Panc1 (cell line): ENCODE measurements around the gene CSTF2T. TPM values are rescaled to one million over a fixed set of nuclear protein-coding genes. Genes with fewer than 3 reads are reported as not detected.

Experiments
- ATAC-seq: fragments of 200-7000 bp; cut with Tn5 transposase; 2 replicates; pipeline ENCODE4 v1.9.1; 2020; ENCODE audit warnings: mild to moderate bottlenecking, moderate library complexity
- BruUV-seq: library from RNA; stranded (reverse); fragments of 400-500 nt; replicated peaks from 2 replicates; lab custom pipeline; 2021; lab: Mats Ljungman, UMichigan
- CTCF ChIA-PET: fragments of 300-600 bp; sonication (Branson Sonifier 250); formaldehyde crosslinking; loops from one replicate; lab custom pipeline; 2022; ENCODE audit warnings: antibody characterized with exemption; lab: Charles Lee
- POLR2A ChIA-PET: fragments of 300-600 bp; sonication (Branson Sonifier 250); formaldehyde crosslinking; loops from one replicate; lab custom pipeline; 2022; ENCODE audit warnings: antibody characterized with exemption; lab: Charles Lee
- DNase-seq: peaks from one replicate; pipeline ENCODE4 v3.0.0-alpha.2; 2010; ENCODE audit warnings: low read depth, low spot score
- H3K27ac ChIP-seq: 2 replicates; pipeline ENCODE4 v1.5.1; 2011; ENCODE audit warnings: mild to moderate bottlenecking, low read length, inconsistent platforms
- H3K27me3 ChIP-seq: fragments of 200-500 bp; sonication (Bioruptor generic); 2 replicates; pipeline ENCODE4 v1.6.0; 2014; ENCODE audit warnings: low read length, inconsistent platforms; ENCODE audit not compliant: control insufficient read depth, insufficient read depth
- H3K36me3 ChIP-seq: fragments of 200-500 bp; sonication (Bioruptor generic); 2 replicates; pipeline ENCODE4 v1.5.1; 2014; ENCODE audit warnings: inconsistent platforms, mild to moderate bottlenecking, low read length, moderate library complexity; ENCODE audit not compliant: control insufficient read depth, insufficient read depth
- H3K4me1 ChIP-seq: 2 replicates; pipeline ENCODE4 v1.5.1; 2011; ENCODE audit warnings: inconsistent platforms, mild to moderate bottlenecking, low read length, moderate library complexity; ENCODE audit not compliant: control insufficient read depth, insufficient read depth
- H3K4me3 ChIP-seq, 2 experiments: 2 replicates each; pipeline ENCODE4 v1.5.1; 2011 to 2012; ENCODE audit warnings: low read depth in 2 of 2, low read length in 2 of 2, mild to moderate bottlenecking in 2 of 2, inconsistent platforms in 1 of 2, moderate library complexity in 1 of 2
- H3K9me3 ChIP-seq: fragments of 200-500 bp; sonication (Bioruptor generic); 2 replicates; pipeline ENCODE4 v1.5.1; 2014; ENCODE audit warnings: low read depth, mild to moderate bottlenecking, inconsistent platforms, low read length, moderate library complexity; ENCODE audit not compliant: control insufficient read depth, insufficient read depth
- POLR2AphosphoS5 ChIP-seq: IDR thresholded peaks from 2 replicates; pipeline ENCODE4 v1.6.1; 2012; ENCODE audit warnings: mild to moderate bottlenecking, low read depth, low read length, moderate library complexity
- TCF7L2 ChIP-seq: IDR thresholded peaks from 2 replicates; pipeline ENCODE4 v1.6.1; 2011; ENCODE audit warnings: mild to moderate bottlenecking, low read depth, low read length, inconsistent platforms
- in situ Hi-C: cut with HindIII; loops from 2 replicates; pipeline ENCODE4 v1.10.0; 2016; ENCODE audit warnings: low sequenced_read_pairs, low pct_unique_long_range_greater_than_20kb
- intact Hi-C: fragments of 100-400 bp; cut with micrococcal nuclease; formaldehyde crosslinking; loops from one replicate; pipeline ENCODE4 v1.10.0; 2022; ENCODE audit not compliant: unreplicated experiment
- total RNA-seq: library from RNA; stranded (reverse); gene quantifications from one replicate; pipeline ENCODE4 v1.2.1, GENCODE V29; 2021; ENCODE audit not compliant: unreplicated experiment
- TF ChIP-seq, protein P1 (sequence below), 2 experiments: IDR thresholded peaks; 2 replicates each; pipeline ENCODE4 v1.6.1; 2011 to 2012; ENCODE audit warnings: low read depth in 2 of 2, control low read depth in 1 of 2, low read length in 1 of 2, mild to moderate bottlenecking in 1 of 2, moderate library complexity in 1 of 2; ENCODE audit not compliant: insufficient read depth in 1 of 2

CSTF2T gene
- total RNA-seq, 1 experiment from 2014 or later: 20.8 TPM

DNA sequence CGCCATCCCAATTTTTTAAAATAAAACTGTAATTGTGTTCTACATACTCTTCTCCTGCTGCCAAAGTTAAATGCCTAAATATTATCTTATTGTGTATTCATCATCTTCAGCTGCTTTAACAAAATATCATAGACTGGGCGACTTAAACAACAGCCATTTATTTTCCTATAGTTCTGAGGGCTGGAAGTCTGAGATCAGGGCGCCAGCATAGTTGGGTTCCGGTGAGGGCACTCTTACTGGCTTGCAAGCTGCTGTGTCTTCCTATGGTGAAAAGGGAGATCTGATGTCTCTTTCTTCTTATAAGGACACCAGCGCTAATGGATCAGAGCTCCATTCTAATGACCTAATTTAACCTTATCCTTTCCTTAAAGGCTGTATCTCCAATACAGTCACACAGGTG is 30.4 kb downstream of the CSTF2T start:
- Histone ChIP-seq H3K27me3 (no peaks in the 10 kb centered on the region), H3K4me1 (no peaks in the 10 kb centered on the region), H3K4me3 (no peak overlapping the region), H3K36me3 (no peaks in the 10 kb centered on the region), H3K27ac (no peak overlapping the region), H3K9me3 (peaks cover 5% of the 10 kb centered on the region; the same call in 1 of the 2 replicates)
- CTCF ChIA-PET: no interaction called here
- in situ Hi-C loops (no loop called here), intact Hi-C loops (no loop called here)
- DNase-seq (no peak), ATAC-seq (no peak)
- TF ChIP-seq, protein P1, sequence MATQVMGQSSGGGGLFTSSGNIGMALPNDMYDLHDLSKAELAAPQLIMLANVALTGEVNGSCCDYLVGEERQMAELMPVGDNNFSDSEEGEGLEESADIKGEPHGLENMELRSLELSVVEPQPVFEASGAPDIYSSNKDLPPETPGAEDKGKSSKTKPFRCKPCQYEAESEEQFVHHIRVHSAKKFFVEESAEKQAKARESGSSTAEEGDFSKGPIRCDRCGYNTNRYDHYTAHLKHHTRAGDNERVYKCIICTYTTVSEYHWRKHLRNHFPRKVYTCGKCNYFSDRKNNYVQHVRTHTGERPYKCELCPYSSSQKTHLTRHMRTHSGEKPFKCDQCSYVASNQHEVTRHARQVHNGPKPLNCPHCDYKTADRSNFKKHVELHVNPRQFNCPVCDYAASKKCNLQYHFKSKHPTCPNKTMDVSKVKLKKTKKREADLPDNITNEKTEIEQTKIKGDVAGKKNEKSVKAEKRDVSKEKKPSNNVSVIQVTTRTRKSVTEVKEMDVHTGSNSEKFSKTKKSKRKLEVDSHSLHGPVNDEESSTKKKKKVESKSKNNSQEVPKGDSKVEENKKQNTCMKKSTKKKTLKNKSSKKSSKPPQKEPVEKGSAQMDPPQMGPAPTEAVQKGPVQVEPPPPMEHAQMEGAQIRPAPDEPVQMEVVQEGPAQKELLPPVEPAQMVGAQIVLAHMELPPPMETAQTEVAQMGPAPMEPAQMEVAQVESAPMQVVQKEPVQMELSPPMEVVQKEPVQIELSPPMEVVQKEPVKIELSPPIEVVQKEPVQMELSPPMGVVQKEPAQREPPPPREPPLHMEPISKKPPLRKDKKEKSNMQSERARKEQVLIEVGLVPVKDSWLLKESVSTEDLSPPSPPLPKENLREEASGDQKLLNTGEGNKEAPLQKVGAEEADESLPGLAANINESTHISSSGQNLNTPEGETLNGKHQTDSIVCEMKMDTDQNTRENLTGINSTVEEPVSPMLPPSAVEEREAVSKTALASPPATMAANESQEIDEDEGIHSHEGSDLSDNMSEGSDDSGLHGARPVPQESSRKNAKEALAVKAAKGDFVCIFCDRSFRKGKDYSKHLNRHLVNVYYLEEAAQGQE (IDR thresholded peaks at IDR 0.05; ENCODE audit: insufficient read depth in 1 of 2, low read depth in 2 of 2, low read length in 1 of 2): no peak
- TF ChIP-seq TCF7L2 (no peak), POLR2AphosphoS5 (no peak)
- no TSS peak for BruUV-seq
- POLR2A ChIA-PET: no interaction called here

DNA sequence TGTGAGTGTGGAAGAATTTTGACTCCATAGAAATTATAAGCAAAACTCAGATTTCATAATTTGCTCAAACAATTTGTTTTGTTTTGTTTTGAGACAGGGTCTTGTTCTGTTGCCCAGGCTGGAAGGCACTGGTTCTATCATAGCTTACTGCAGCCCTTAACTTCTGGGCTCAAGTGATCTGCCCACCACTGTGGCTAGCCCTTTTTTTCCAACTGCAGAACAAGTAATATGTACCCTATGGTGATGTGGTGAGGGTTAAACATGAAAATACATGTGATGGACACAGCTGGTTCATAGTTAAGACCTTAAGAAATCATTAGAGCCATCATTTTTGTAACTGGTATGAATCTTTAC is 31.1 kb downstream of the CSTF2T start:
- intact Hi-C loops (no loop called here), in situ Hi-C loops (no loop called here)
- Histone ChIP-seq H3K36me3 (no peaks in the 10 kb centered on the region), H3K27me3 (no peaks in the 10 kb centered on the region), H3K4me3 (no peak overlapping the region), H3K4me1 (no peaks in the 10 kb centered on the region), H3K9me3 (peaks cover 5% of the 10 kb centered on the region; the same call in 1 of the 2 replicates), H3K27ac (no peak overlapping the region)
- no TSS peak for BruUV-seq
- CTCF ChIA-PET: no interaction called here
- POLR2A ChIA-PET: no interaction called here
- DNase-seq (no peak), ATAC-seq (no peak)
- no peak for TF ChIP-seq TCF7L2

DNA sequence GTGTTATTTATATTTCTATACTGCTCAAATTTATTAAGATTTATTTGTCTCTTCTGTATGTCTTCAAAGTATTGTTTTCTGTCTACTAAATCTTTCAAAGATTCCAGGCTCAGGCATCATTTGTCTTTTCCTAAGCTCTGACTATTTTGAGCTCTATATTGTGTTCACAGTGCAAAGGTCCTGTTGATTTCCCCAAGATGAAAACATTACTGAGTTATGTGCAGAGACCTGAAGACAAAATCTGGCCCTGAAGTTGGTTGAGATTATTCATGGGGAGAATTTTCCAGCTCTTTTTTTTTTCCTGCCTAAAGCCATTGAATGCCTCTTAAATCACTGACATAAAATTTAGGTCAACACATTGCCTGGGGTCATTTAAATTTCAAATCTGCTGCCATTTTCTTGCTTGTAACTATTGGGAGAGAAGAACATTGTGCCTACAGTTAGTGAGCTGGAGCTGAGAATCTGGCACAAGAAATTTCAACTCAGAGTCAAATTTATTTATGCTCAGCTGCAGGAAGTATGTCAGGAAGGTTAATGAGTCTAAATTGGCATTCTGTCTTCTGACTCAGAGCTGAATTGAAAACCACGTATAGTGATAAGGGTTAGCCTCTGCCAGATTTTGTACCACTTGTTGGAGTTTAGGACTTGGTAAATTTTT is 31.6 kb downstream of the CSTF2T start:
- peaks cover 5% of the 10 kb centered on the region; the same call in 1 of the 2 replicates for H3K9me3 ChIP-seq
- H3K4me3 ChIP-seq: no peak overlapping the region
- H3K36me3 ChIP-seq: no peaks in the 10 kb centered on the region
- in situ Hi-C loops: no loop called here
- no peaks in the 10 kb centered on the region for H3K4me1 ChIP-seq
- H3K27ac ChIP-seq: no peak overlapping the region
- ATAC-seq: no peak
- no TSS peak for BruUV-seq
- POLR2A ChIA-PET: no interaction called here
- TF ChIP-seq POLR2AphosphoS5 (no peak), TCF7L2 (no peak)
- TF ChIP-seq, protein P1 (IDR thresholded peaks at IDR 0.05; ENCODE audit: insufficient read depth in 1 of 2, low read depth in 2 of 2, low read length in 1 of 2): no peak
- intact Hi-C loops: no loop called here
- no peak for DNase-seq
- no peaks in the 10 kb centered on the region for H3K27me3 ChIP-seq
- CTCF ChIA-PET: interaction anchor here (0.7 kb wide), 1 partner anchor 28 kb away, joined by 3 read pairs; no protein-coding TSS in a partner anchor
